GM23338 (cell line): ENCODE results near the gene PNPLA2. TPM values are rescaled to one million over a fixed set of nuclear protein-coding genes. Genes with fewer than 3 reads are reported as not detected.

Experiments used
- CREB1 ChIP-seq: fragments of 250-450 bp; sonication (Bioruptor Pico); IDR thresholded peaks from 2 replicates; pipeline ENCODE4 v1.5.0; 2020; ENCODE audit warnings: low read depth, mild to moderate bottlenecking, moderate library complexity
- EZH2 ChIP-seq: fragments of 200-600 bp; sonication (generic); IDR thresholded peaks from one replicate; pipeline ENCODE4 v1.8.0; 2017; ENCODE audit warnings: antibody characterized with exemption, mild to moderate bottlenecking, low read depth; ENCODE audit not compliant: unreplicated experiment
- NANOG ChIP-seq: IDR thresholded peaks from 2 replicates; pipeline ENCODE4 v1.6.1; 2016; ENCODE audit warnings: antibody characterized with exemption, borderline replicate concordance
- POLR2AphosphoS5 ChIP-seq: IDR thresholded peaks from 2 replicates; pipeline ENCODE4 v1.6.1; 2016; ENCODE audit warnings: antibody characterized with exemption, low read depth
- ZNF114 ChIP-seq: fragments of 250-450 bp; sonication (Bioruptor Pico); IDR thresholded peaks from 2 replicates; pipeline ENCODE4 v1.5.0; 2020; ENCODE audit warnings: mild to moderate bottlenecking, moderate library complexity
- ZNF331 ChIP-seq: fragments of 250-450 bp; sonication (Bioruptor Pico); IDR thresholded peaks from 2 replicates; pipeline ENCODE4 v1.5.0; 2020; ENCODE audit warnings: low read depth, mild to moderate bottlenecking, moderate library complexity
- polyA plus RNA-seq: library from polyadenylated mRNA; unstranded; fragments of >200 nt; fragmentation: Nextera tagmentation; extraction: Ambion mirVana; gene quantifications from 2 replicates; pipeline ENCODE4 v1.2.1, GENCODE V29; 2016
- total RNA-seq: library from RNA; depleted of rRNA; stranded (reverse); fragments of >200 nt; shearing (Covaris generic); gene quantifications from 2 replicates; pipeline ENCODE4 v1.2.3, GENCODE V29; 2014
- TF ChIP-seq, protein P1 (sequence below): fragments of 250-450 bp; sonication (Bioruptor Pico); IDR thresholded peaks from 2 replicates; pipeline ENCODE4 v1.5.0; 2020; ENCODE audit warnings: mild to moderate bottlenecking, moderate library complexity
- TF ChIP-seq, protein P2 (sequence below): IDR thresholded peaks from one replicate; pipeline ENCODE4 v1.6.1; 2018; ENCODE audit warnings: antibody characterized with exemption; ENCODE audit not compliant: unreplicated experiment

PNPLA2 gene
- total and polyA plus RNA-seq, 2 experiments from 2014 or later: 31.1 to 45.6 TPM

DNA sequence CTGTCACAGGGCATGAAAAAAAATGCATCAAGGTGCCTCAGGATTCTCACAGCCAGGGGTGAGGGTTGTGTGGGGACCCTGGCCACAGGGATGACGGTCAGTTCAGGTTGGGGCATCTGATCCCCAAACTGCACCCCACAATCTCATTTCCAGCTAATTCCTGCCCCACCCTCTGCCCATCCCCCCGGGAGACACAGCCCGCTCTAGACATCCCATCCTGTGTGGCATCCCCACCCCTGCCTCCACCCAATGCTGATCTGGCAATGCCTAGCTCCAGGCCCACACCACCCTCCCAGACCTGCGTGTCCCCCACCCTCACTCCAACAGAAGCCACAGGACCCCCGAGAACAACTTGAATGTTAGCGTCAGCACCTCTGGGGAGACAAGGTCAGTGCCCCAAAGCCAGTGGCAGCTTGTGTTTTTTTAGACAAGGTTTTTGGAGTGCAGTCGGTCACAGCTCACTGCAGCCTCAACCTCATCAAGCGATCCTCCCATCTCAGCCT is 49.2 kb downstream of the PNPLA2 start (continued):
- TF ChIP-seq, protein P1, sequence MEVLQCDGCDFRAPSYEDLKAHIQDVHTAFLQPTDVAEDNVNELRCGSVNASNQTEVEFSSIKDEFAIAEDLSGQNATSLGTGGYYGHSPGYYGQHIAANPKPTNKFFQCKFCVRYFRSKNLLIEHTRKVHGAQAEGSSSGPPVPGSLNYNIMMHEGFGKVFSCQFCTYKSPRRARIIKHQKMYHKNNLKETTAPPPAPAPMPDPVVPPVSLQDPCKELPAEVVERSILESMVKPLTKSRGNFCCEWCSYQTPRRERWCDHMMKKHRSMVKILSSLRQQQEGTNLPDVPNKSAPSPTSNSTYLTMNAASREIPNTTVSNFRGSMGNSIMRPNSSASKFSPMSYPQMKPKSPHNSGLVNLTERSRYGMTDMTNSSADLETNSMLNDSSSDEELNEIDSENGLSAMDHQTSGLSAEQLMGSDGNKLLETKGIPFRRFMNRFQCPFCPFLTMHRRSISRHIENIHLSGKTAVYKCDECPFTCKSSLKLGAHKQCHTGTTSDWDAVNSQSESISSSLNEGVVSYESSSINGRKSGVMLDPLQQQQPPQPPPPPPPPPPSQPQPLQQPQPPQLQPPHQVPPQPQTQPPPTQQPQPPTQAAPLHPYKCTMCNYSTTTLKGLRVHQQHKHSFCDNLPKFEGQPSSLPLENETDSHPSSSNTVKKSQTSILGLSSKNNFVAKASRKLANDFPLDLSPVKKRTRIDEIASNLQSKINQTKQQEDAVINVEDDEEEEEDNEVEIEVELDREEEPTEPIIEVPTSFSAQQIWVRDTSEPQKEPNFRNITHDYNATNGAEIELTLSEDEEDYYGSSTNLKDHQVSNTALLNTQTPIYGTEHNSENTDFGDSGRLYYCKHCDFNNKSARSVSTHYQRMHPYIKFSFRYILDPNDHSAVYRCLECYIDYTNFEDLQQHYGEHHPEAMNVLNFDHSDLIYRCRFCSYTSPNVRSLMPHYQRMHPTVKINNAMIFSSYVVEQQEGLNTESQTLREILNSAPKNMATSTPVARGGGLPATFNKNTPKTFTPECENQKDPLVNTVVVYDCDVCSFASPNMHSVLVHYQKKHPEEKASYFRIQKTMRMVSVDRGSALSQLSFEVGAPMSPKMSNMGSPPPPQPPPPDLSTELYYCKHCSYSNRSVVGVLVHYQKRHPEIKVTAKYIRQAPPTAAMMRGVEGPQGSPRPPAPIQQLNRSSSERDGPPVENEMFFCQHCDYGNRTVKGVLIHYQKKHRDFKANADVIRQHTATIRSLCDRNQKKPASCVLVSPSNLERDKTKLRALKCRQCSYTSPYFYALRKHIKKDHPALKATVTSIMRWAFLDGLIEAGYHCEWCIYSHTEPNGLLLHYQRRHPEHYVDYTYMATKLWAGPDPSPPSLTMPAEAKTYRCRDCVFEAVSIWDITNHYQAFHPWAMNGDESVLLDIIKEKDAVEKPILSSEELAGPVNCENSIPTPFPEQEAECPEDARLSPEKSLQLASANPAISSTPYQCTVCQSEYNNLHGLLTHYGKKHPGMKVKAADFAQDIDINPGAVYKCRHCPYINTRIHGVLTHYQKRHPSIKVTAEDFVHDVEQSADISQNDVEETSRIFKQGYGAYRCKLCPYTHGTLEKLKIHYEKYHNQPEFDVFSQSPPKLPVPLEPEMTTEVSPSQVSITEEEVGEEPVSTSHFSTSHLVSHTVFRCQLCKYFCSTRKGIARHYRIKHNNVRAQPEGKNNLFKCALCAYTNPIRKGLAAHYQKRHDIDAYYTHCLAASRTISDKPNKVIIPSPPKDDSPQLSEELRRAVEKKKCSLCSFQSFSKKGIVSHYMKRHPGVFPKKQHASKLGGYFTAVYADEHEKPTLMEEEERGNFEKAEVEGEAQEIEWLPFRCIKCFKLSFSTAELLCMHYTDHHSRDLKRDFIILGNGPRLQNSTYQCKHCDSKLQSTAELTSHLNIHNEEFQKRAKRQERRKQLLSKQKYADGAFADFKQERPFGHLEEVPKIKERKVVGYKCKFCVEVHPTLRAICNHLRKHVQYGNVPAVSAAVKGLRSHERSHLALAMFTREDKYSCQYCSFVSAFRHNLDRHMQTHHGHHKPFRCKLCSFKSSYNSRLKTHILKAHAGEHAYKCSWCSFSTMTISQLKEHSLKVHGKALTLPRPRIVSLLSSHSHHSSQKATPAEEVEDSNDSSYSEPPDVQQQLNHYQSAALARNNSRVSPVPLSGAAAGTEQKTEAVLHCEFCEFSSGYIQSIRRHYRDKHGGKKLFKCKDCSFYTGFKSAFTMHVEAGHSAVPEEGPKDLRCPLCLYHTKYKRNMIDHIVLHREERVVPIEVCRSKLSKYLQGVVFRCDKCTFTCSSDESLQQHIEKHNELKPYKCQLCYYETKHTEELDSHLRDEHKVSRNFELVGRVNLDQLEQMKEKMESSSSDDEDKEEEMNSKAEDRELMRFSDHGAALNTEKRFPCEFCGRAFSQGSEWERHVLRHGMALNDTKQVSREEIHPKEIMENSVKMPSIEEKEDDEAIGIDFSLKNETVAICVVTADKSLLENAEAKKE (CRISPR knock-in tag): no peak
- TF ChIP-seq ZNF331 (CRISPR knock-in tag) (no peak), NANOG (no peak), POLR2AphosphoS5 (no peak; the same call in 1 of the 2 replicates), EZH2 (no peak), CREB1 (CRISPR knock-in tag) (no peak), ZNF114 (no peak)
- TF ChIP-seq, protein P2, sequence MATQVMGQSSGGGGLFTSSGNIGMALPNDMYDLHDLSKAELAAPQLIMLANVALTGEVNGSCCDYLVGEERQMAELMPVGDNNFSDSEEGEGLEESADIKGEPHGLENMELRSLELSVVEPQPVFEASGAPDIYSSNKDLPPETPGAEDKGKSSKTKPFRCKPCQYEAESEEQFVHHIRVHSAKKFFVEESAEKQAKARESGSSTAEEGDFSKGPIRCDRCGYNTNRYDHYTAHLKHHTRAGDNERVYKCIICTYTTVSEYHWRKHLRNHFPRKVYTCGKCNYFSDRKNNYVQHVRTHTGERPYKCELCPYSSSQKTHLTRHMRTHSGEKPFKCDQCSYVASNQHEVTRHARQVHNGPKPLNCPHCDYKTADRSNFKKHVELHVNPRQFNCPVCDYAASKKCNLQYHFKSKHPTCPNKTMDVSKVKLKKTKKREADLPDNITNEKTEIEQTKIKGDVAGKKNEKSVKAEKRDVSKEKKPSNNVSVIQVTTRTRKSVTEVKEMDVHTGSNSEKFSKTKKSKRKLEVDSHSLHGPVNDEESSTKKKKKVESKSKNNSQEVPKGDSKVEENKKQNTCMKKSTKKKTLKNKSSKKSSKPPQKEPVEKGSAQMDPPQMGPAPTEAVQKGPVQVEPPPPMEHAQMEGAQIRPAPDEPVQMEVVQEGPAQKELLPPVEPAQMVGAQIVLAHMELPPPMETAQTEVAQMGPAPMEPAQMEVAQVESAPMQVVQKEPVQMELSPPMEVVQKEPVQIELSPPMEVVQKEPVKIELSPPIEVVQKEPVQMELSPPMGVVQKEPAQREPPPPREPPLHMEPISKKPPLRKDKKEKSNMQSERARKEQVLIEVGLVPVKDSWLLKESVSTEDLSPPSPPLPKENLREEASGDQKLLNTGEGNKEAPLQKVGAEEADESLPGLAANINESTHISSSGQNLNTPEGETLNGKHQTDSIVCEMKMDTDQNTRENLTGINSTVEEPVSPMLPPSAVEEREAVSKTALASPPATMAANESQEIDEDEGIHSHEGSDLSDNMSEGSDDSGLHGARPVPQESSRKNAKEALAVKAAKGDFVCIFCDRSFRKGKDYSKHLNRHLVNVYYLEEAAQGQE: no peak
